Fibroblast of villous mesenchyme (primary cell): ENCODE data around the gene C4orf54. TPM values are rescaled to one million over a fixed set of nuclear protein-coding genes. Genes with fewer than 3 reads are reported as not detected.

ENCODE experiments used
- DNase-seq: peaks from one replicate; pipeline ENCODE4 v3.0.0-alpha.2; 2010; ENCODE audit warnings: low read depth
- H3K4me3 ChIP-seq: 2 replicates; pipeline ENCODE4 v1.5.1; 2011; ENCODE audit warnings: low read depth, mild to moderate bottlenecking, low read length
- CTCF ChIP-seq: IDR thresholded peaks from 2 replicates; pipeline ENCODE4 v1.5.1; 2012; ENCODE audit warnings: low read depth, mild to moderate bottlenecking, low read length; ENCODE audit not compliant: insufficient read depth
- total RNA-seq: library from RNA; depleted of rRNA; stranded (reverse); fragments of >200 nt; gene quantifications from 2 replicates; pipeline ENCODE4 v1.2.3, GENCODE V29; 2012

C4orf54 gene
- total RNA-seq, 1 donor = not detected

GRCh38 chr4:99685234-99685633, 27.6 kb upstream of the C4orf54 start:
- DNase-seq = no peak
- no peak overlapping the region for H3K4me3 ChIP-seq
- TF ChIP-seq CTCF = no peak

- no peak for DNase-seq
- no peak for TF ChIP-seq CTCF
- no peak overlapping the region for H3K4me3 ChIP-seq
These were observed 26.3 kb upstream of the C4orf54 start for GRCh38 chr4:99683895-99684294.

GRCh38 chr4:99679976-99680375, 22.3 kb upstream of the C4orf54 start:
- H3K4me3 ChIP-seq = no peak overlapping the region
- no peak for TF ChIP-seq CTCF
- DNase-seq = no peak

GRCh38 chr4:99679204-99679603, 21.6 kb upstream of the C4orf54 start:
- TF ChIP-seq CTCF = no peak
- no peak overlapping the region for H3K4me3 ChIP-seq
- DNase-seq = no peak

- H3K4me3 ChIP-seq = no peak overlapping the region
- no peak for TF ChIP-seq CTCF
- no peak for DNase-seq
These were observed 19.5 kb upstream of the C4orf54 start for GRCh38 chr4:99677161-99677560.

GRCh38 chr4:99670409-99671073, 12.9 kb upstream of the C4orf54 start:
- H3K4me3 ChIP-seq = no peak overlapping the region
- TF ChIP-seq CTCF = no peak
- DNase-seq = no peak

- DNase-seq = no peak
- no peak overlapping the region for H3K4me3 ChIP-seq
- no peak for TF ChIP-seq CTCF
These were observed 11.5 kb upstream of the C4orf54 start for GRCh38 chr4:99669084-99669483.
